Measurements from ENCODE around the gene CPB2. TPM values are rescaled to one million over a fixed set of nuclear protein-coding genes. Genes with fewer than 3 reads are reported as not detected.
A peak's percentile ranks its signal among the peaks of the same experiment; 100 is the strongest.

The CPB2 gene
- total and polyA plus RNA-seq, 10 donors = not detected

DNA sequence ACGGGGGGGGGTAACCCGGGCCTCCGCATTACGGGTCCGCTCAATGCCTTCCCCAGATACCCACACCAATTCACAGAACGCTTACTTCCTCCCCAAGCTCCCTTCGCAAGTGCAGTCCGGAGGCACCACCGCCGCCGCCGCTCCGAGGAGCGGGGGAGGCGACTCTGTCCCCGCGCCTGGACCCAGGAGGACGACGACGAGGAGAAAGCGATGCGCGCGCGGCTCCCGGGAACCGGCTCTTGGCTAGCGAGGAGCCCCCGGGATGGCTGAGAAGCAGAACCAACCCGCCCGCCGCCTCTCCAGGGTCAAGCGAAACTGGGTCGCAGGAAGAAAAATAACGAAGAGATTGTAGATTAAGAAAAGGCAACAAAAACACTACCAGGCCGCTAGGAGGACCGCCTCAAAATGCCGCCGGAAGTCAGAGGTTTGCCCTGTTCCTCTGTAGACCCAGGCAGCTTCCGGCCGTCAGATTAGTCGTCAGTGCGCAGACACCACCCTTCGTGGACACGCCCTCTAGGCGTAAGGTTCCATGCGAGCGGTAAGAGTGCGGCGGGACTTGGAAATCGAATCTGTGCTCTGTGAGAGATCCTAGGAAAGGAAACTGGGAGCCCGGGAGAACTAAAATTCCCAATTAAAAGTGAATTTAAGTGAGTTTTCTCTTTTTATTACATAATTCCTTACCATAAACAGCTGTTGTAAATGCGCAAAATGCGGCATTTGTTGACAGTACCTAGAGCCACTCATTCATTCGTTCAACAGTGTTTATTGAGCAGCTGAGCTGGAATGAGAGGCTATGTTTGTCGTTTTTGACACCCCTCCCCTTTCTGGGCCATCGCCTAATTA is 52.3 kb downstream of the CPB2 start, which contains the start of gene ZC3H13:
Gene ZC3H13, minus strand, starts transcription at position 428 of the 843 bp plus-strand sequence. CDS start 7,239 bp downstream, outside the sequence.
- Histone ChIP-seq H3K27ac (peak within 1 kb of the TSS; percentile 92 to 99 (median 98)), H3K9me3 (no peaks in the 10 kb centered on the region), H3K36me3 (no peaks in the 10 kb centered on the region), H3K4me3 (peak within 1 kb of the TSS; percentile 50 to 74 (median 66)), H3K27me3 (replicated peaks in 1 of 7) (no peaks in the 10 kb centered on the region), H3K4me1 (peaks cover 16 to 55% (median 35%) of the 10 kb centered on the region in 6 donors)
- peak; percentile 98 for DNase-seq
- intact Hi-C loops (cut with DNase I; ENCODE audit: low total_unique reads) = no loop called here
- TF ChIP-seq POLR2AphosphoS5 (IDR thresholded peaks at IDR 0.05) = peak; percentile 86 to 93 (median 92)
- TF ChIP-seq POLR2A (IDR thresholded peaks at IDR 0.05) = peak in 1 of 3 donors; percentile 5
- TF ChIP-seq, protein P1, sequence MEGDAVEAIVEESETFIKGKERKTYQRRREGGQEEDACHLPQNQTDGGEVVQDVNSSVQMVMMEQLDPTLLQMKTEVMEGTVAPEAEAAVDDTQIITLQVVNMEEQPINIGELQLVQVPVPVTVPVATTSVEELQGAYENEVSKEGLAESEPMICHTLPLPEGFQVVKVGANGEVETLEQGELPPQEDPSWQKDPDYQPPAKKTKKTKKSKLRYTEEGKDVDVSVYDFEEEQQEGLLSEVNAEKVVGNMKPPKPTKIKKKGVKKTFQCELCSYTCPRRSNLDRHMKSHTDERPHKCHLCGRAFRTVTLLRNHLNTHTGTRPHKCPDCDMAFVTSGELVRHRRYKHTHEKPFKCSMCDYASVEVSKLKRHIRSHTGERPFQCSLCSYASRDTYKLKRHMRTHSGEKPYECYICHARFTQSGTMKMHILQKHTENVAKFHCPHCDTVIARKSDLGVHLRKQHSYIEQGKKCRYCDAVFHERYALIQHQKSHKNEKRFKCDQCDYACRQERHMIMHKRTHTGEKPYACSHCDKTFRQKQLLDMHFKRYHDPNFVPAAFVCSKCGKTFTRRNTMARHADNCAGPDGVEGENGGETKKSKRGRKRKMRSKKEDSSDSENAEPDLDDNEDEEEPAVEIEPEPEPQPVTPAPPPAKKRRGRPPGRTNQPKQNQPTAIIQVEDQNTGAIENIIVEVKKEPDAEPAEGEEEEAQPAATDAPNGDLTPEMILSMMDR (IDR thresholded peaks at IDR 0.05 in 8 of 11, conservative IDR thresholded peaks at IDR 0.05 in 3 of 11) = peak; percentile 19 to 75 (median 59)
- 0 to 1% (median 0%) methylated on average over 48 to 57 of the region's 57 CpGs for WGBS, 5 donors

GRCh38 chr13:46051968-46052318 is 52.9 kb downstream of the CPB2 start:
- Histone ChIP-seq H3K27ac (peak overlapping the region; percentile 92 to 99 (median 98)), H3K27me3 (replicated peaks in 1 of 7) (no peaks in the 10 kb centered on the region), H3K36me3 (no peaks in the 10 kb centered on the region), H3K4me3 (peak overlapping the region; percentile 50 to 74 (median 66)), H3K9me3 (no peaks in the 10 kb centered on the region), H3K4me1 (peaks cover 16 to 61% (median 37%) of the 10 kb centered on the region in 6 donors)
- DNase-seq = no peak
- TF ChIP-seq POLR2AphosphoS5 (IDR thresholded peaks at IDR 0.05) = no peak
- TF ChIP-seq, protein P1 (IDR thresholded peaks at IDR 0.05 in 8 of 11, conservative IDR thresholded peaks at IDR 0.05 in 3 of 11) = no peak
- no peak for TF ChIP-seq POLR2A (IDR thresholded peaks at IDR 0.05)
- intact Hi-C loops (cut with DNase I; ENCODE audit: low total_unique reads) = no loop called here
- WGBS, 5 donors = 0 to 2% (median 0%) methylated on average over 7 of the region's 7 CpGs

DNA sequence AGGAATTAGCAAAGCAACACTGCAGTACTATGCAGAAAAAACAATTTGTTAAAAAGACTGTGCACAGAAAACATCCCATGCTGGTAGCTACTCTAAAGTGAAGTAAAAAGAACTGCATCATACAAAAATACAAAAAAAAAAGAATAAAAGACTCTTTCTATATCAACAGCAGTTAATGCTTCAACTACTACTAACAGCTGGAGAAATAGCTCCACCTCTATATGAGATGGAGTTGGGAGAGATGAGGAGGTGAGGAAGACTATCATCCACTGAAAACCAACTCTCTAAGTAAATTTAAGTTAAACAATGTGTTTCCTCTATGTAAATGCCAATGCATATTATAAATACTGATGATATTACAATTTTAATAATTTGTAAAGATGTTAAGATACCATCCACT is 54.1 kb downstream of the CPB2 start:
- peak overlapping the region in 3 of 8 donors; percentile 57 to 74 (median 64) for H3K4me3 ChIP-seq
- intact Hi-C loops (cut with DNase I; ENCODE audit: low total_unique reads) = no loop called here
- H3K4me1 ChIP-seq = peaks cover 16 to 73% (median 40%) of the 10 kb centered on the region in 6 donors
- no peak for TF ChIP-seq POLR2A (IDR thresholded peaks at IDR 0.05)
- no peak for TF ChIP-seq POLR2AphosphoS5 (IDR thresholded peaks at IDR 0.05)
- TF ChIP-seq, protein P1 (IDR thresholded peaks at IDR 0.05 in 8 of 11, conservative IDR thresholded peaks at IDR 0.05 in 3 of 11) = no peak
- no peaks in the 10 kb centered on the region for H3K36me3 ChIP-seq
- no peaks in the 10 kb centered on the region for H3K27me3 ChIP-seq (replicated peaks in 1 of 7)
- no peaks in the 10 kb centered on the region for H3K9me3 ChIP-seq
- H3K27ac ChIP-seq = no peak overlapping the region
- DNase-seq = no peak

GRCh38 chr13:46045424-46045823 is 59.4 kb downstream of the CPB2 start:
- TF ChIP-seq, protein P1 (IDR thresholded peaks at IDR 0.05 in 8 of 11, conservative IDR thresholded peaks at IDR 0.05 in 3 of 11) = no peak
- TF ChIP-seq POLR2A (IDR thresholded peaks at IDR 0.05) = no peak
- no peak for TF ChIP-seq POLR2AphosphoS5 (IDR thresholded peaks at IDR 0.05)
- no peaks in the 10 kb centered on the region for H3K27me3 ChIP-seq (replicated peaks in 1 of 7)
- no peak overlapping the region for H3K4me3 ChIP-seq
- H3K9me3 ChIP-seq = no peaks in the 10 kb centered on the region
- H3K36me3 ChIP-seq = peaks cover 0 to 28% (median 11%) of the 10 kb centered on the region in 6 donors
- WGBS, 5 donors = 86 to 95% (median 88%) methylated on average over 2 of the region's 2 CpGs
- H3K4me1 ChIP-seq = peaks cover 0 to 58% (median 18%) of the 10 kb centered on the region in 6 donors
- no peak overlapping the region for H3K27ac ChIP-seq
- no peak for DNase-seq
- intact Hi-C loops (cut with DNase I; ENCODE audit: low total_unique reads) = no loop called here
